ENCODE results near the gene RAD23B. TPM values are rescaled to one million over a fixed set of nuclear protein-coding genes. Genes with fewer than 3 reads are reported as not detected.
A peak's percentile ranks its signal among the peaks of the same experiment; 100 is the strongest.

The RAD23B gene
- total RNA-seq, 1 experiment from 2014 or later: 222 TPM

GRCh38 chr9:107337676-107338590, 54.9 kb downstream of the RAD23B start:
- CTCF ChIA-PET: interaction anchor here (1.0 to 1.6 kb wide), 3 partner anchors 41 to 99 kb away, joined by 3 to 4 read pairs (median 3); no protein-coding TSS in a partner anchor
- Mint-ChIP-seq H3K4me3 (ENCODE audit: unreplicated experiment) (no peak overlapping the region), H3K27me3 (ENCODE audit: insufficient read depth, unreplicated experiment) (no peaks in the 10 kb centered on the region), H3K27ac (ENCODE audit: low read depth, unreplicated experiment) (no peak overlapping the region), H3K4me1 (ENCODE audit: insufficient read depth, unreplicated experiment) (peaks cover 22% of the 10 kb centered on the region), H3K9me3 (ENCODE audit: unreplicated experiment) (no peaks in the 10 kb centered on the region), H3K36me3 (ENCODE audit: insufficient read depth, unreplicated experiment) (peaks cover 81% of the 10 kb centered on the region)
- intact Hi-C loops (cut with micrococcal nuclease): loop anchor here (5.0 kb wide), 1 partner anchor 56 kb away; the partner anchor contains the start of gene RAD23B
- DNase-seq (ENCODE audit: unreplicated experiment): no peak
- TF ChIP-seq CTCF (IDR thresholded peaks at IDR 0.05; ENCODE audit: unreplicated experiment): no peak
- POLR2A ChIA-PET: interaction anchor here (0.6 to 1.2 kb wide), 4 partner anchors 54 to 167 kb away, joined by 3 read pairs; no protein-coding TSS in a partner anchor
- no TSS peak for BruUV-seq (replicated peaks)

DNA sequence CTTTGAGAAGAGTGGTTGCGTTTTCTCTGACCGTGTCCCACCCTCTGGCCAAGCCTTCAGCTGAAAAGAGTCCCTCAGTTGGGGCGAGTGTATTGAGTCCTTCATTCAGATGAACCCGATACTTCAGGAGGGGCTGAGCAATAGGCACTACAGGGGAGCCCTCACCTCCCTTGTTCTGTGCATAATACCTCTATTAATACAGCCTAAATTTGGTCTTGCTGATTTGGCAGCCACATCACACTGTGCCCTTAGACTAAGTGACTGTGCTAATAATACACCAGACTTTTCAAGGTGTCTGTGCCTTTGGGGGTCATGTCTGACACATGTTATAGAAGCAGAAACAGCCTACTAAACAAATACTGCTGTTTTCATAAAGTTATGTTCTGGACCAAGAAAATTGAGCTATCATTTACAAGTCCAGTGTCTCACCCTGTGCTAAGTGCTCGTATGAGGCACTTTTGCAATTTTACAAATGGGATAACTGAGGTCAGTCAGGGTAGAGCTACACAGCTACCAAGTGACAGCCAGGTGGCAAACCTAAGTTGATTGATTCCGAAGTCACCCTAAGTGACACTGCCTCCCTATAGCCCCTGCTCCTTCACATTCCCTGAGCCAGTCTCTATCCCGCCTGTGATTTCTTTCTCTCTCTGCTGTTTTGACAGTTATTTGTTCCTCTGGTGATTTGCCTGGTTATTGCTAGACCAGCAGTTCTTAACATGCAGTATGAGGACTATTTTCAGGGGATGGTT, 56.0 kb downstream of the RAD23B start:
- CTCF ChIA-PET: interaction anchor here (0.9 to 4.5 kb wide), 2 partner anchors 57 to 99 kb away, joined by 5 to 33 read pairs; no protein-coding TSS in a partner anchor
- H3K36me3 Mint-ChIP-seq (ENCODE audit: insufficient read depth, unreplicated experiment): peaks cover 70% of the 10 kb centered on the region
- no peaks in the 10 kb centered on the region for H3K27me3 Mint-ChIP-seq (ENCODE audit: insufficient read depth, unreplicated experiment)
- no peak for TF ChIP-seq CTCF (IDR thresholded peaks at IDR 0.05; ENCODE audit: unreplicated experiment)
- POLR2A ChIA-PET: no interaction called here
- BruUV-seq (replicated peaks): no TSS peak
- peaks cover 22% of the 10 kb centered on the region for H3K4me1 Mint-ChIP-seq (ENCODE audit: insufficient read depth, unreplicated experiment)
- no peak overlapping the region for H3K4me3 Mint-ChIP-seq (ENCODE audit: unreplicated experiment)
- no peaks in the 10 kb centered on the region for H3K9me3 Mint-ChIP-seq (ENCODE audit: unreplicated experiment)
- no peak for DNase-seq (ENCODE audit: unreplicated experiment)
- intact Hi-C loops (cut with micrococcal nuclease): loop anchor here (5.0 kb wide), 1 partner anchor 57 kb away; the partner anchor contains the start of gene RAD23B
- H3K27ac Mint-ChIP-seq (ENCODE audit: low read depth, unreplicated experiment): no peak overlapping the region

DNA sequence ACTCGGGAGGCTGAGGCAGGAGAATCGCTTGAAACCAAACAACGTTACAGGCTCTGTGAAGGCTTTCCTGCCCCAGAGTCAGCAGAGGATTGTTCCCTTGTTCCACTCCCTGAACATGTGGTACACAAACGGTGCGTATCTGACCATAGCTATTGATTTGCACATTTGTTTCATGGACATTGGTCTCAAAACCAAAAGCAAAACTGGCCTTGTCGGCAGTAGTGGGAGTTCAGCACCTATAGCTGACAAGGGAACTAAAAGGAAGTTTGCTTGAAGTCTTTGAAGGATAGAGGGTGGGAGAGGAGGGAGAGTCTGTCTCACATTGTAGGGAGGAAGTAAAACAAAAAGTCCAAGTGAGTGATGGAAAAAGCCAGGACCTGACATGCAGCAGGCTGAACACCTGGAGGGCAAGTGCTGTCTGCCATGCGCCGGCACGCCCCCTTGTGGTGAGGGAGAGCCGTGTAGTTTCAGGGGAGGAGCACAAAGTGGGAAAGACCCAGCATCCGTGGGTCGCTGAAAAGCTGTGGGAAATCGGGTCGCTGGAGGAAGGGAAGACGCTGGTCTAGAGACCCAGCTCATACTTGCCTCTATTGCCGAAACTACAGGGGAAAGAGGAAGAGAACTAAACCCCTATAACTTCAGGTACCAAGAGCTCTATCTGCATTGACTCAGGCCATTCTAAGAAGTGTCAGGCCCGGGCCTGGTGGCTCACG, 58.0 kb downstream of the RAD23B start:
- no peak overlapping the region for H3K4me3 Mint-ChIP-seq (ENCODE audit: unreplicated experiment)
- peak overlapping the region; percentile 5 for H3K27ac Mint-ChIP-seq (ENCODE audit: low read depth, unreplicated experiment)
- peak; percentile 83 for DNase-seq (ENCODE audit: unreplicated experiment)
- ChIA-PET CTCF (interaction anchor here (0.6 to 4.5 kb wide), 43 partner anchors 9 to 1500 kb away, joined by 3 to 33 read pairs (median 5); no protein-coding TSS in a partner anchor), POLR2A (interaction anchor here (0.6 to 1.8 kb wide), 8 partner anchors 9 to 420 kb away, joined by 3 to 9 read pairs (median 4); partner anchors contain the start of gene RAD23B)
- peak; percentile 82 for TF ChIP-seq CTCF (IDR thresholded peaks at IDR 0.05; ENCODE audit: unreplicated experiment)
- no peaks in the 10 kb centered on the region for H3K27me3 Mint-ChIP-seq (ENCODE audit: insufficient read depth, unreplicated experiment)
- peaks cover 52% of the 10 kb centered on the region for H3K36me3 Mint-ChIP-seq (ENCODE audit: insufficient read depth, unreplicated experiment)
- H3K9me3 Mint-ChIP-seq (ENCODE audit: unreplicated experiment): no peaks in the 10 kb centered on the region
- BruUV-seq (replicated peaks): no TSS peak
- intact Hi-C loops (cut with micrococcal nuclease): loop anchor here (1.0 to 5.0 kb wide), 2 partner anchors 102 to 204 kb away; no protein-coding TSS in a partner anchor
- peaks cover 22% of the 10 kb centered on the region for H3K4me1 Mint-ChIP-seq (ENCODE audit: insufficient read depth, unreplicated experiment)

Data from MCF 10A (cell line).